Neural cell (in vitro differentiated cells): Measurements from ENCODE around the gene EIF4G3. TPM values are rescaled to one million over a fixed set of nuclear protein-coding genes. Genes with fewer than 3 reads are reported as not detected.
A peak's percentile ranks its signal among the peaks of the same experiment; 100 is the strongest.

ENCODE experiments used
- H2AFZ ChIP-seq: fragments of 200-600, 300-800 bp; sonication (generic), shearing (Covaris generic); 2 replicates; pipeline ENCODE4 v1.6.0; 2014; ENCODE audit warnings: low read depth, mild to moderate bottlenecking, antibody characterized with exemption, low read length, moderate library complexity
- H3F3A ChIP-seq: fragments of 200-600 bp; shearing (Covaris generic); 2 replicates; pipeline ENCODE4 v1.6.1; 2016; ENCODE audit warnings: mild to moderate bottlenecking, moderate library complexity, mixed read lengths, antibody characterized with exemption, low read length; ENCODE audit not compliant: insufficient read depth, poor library complexity, severe bottlenecking
- H3K27ac ChIP-seq: fragments of 200-600, 300-800 bp; sonication (generic), shearing (Covaris generic); 2 replicates; pipeline ENCODE4 v1.5.1; 2014; ENCODE audit warnings: mild to moderate bottlenecking, low read length, moderate library complexity
- H3K27me3 ChIP-seq: fragments of 300-800, 200-600 bp; sonication (generic), shearing (Covaris generic); 2 replicates; pipeline ENCODE4 v1.6.0; 2014; ENCODE audit warnings: mild to moderate bottlenecking, low read depth, low read length, moderate library complexity; ENCODE audit not compliant: insufficient read depth
- H3K36me3 ChIP-seq: fragments of 300-800, 200-600 bp; sonication (generic), shearing (Covaris generic); 2 replicates; pipeline ENCODE4 v1.5.1; 2014; ENCODE audit warnings: mild to moderate bottlenecking, antibody characterized with exemption, low read length, moderate library complexity; ENCODE audit not compliant: insufficient read depth
- H3K4me2 ChIP-seq: fragments of 300-800, 200-600 bp; sonication (generic), shearing (Covaris generic); 2 replicates; pipeline ENCODE4 v1.6.0; 2014; ENCODE audit warnings: mild to moderate bottlenecking, low read length
- H3K4me3 ChIP-seq: fragments of 300-800, 200-600 bp; sonication (generic), shearing (Covaris generic); 2 replicates; pipeline ENCODE4 v1.5.1; 2014; ENCODE audit warnings: mild to moderate bottlenecking, low read length, moderate library complexity
- H3K79me2 ChIP-seq: fragments of 200-600 bp; shearing (Covaris generic); replicated peaks from 2 replicates; pipeline ENCODE4 v1.6.0; 2014; ENCODE audit warnings: mild to moderate bottlenecking, low read length, moderate library complexity; ENCODE audit not compliant: insufficient read depth
- H3K9ac ChIP-seq: fragments of 300-800, 200-600 bp; sonication (generic), shearing (Covaris generic); 2 replicates; pipeline ENCODE4 v1.6.1; 2016; ENCODE audit warnings: mild to moderate bottlenecking, low read length, mixed read lengths
- H3K9me2 ChIP-seq: fragments of 200-600 bp; shearing (Covaris generic); 2 replicates; pipeline ENCODE4 v1.6.1; 2016; ENCODE audit warnings: mild to moderate bottlenecking, low read length, mixed read lengths; ENCODE audit not compliant: insufficient read depth
- H3K9me3 ChIP-seq: fragments of 200-600, 300-800 bp; sonication (generic), shearing (Covaris generic); 2 replicates; pipeline ENCODE4 v1.6.1; 2016; ENCODE audit warnings: mild to moderate bottlenecking, mixed run types, low read length, moderate library complexity, mixed read lengths
- H4K20me1 ChIP-seq: fragments of 200-600 bp; shearing (Covaris generic); 2 replicates; pipeline ENCODE4 v1.6.1; 2016; ENCODE audit warnings: mild to moderate bottlenecking, mixed run types; ENCODE audit not compliant: insufficient read depth
- CTCF ChIP-seq: fragments of 450-650 bp; IDR thresholded peaks from 2 replicates; pipeline ENCODE4 v1.5.1; 2014; ENCODE audit warnings: antibody characterized with exemption, mild to moderate bottlenecking, moderate library complexity; ENCODE audit not compliant: poor library complexity, severe bottlenecking
- EP300 ChIP-seq: fragments of 450-650 bp; conservative IDR thresholded peaks from 2 replicates; pipeline ENCODE4 v1.6.1; 2014; ENCODE audit warnings: antibody characterized with exemption, mild to moderate bottlenecking, moderate library complexity; ENCODE audit not compliant: poor library complexity, severe bottlenecking
- EZH2 ChIP-seq: fragments of 200-600, 300-800 bp; shearing (Covaris generic), sonication (generic); IDR thresholded peaks from 2 replicates; pipeline ENCODE4 v1.6.1; 2014; ENCODE audit warnings: antibody characterized with exemption, low read length, borderline replicate concordance, mild to moderate bottlenecking; ENCODE audit not compliant: insufficient read depth, poor library complexity, severe bottlenecking
- MXI1 ChIP-seq: fragments of 450-650 bp; conservative IDR thresholded peaks from 2 replicates; pipeline ENCODE4 v1.6.1; 2014; ENCODE audit warnings: antibody characterized with exemption, mild to moderate bottlenecking; ENCODE audit not compliant: poor library complexity, severe bottlenecking
- POLR2AphosphoS5 ChIP-seq: IDR thresholded peaks from 2 replicates; pipeline ENCODE4 v1.6.1; 2012
- RAD21 ChIP-seq: fragments of 450-650 bp; conservative IDR thresholded peaks from 2 replicates; pipeline ENCODE4 v1.6.1; 2014; ENCODE audit warnings: antibody characterized with exemption, mild to moderate bottlenecking, moderate library complexity
- SMC3 ChIP-seq: fragments of 450-650 bp; conservative IDR thresholded peaks from 2 replicates; pipeline ENCODE4 v1.6.1; 2014; ENCODE audit warnings: antibody characterized with exemption, mild to moderate bottlenecking, moderate library complexity; ENCODE audit not compliant: poor library complexity
- TAF1 ChIP-seq: IDR thresholded peaks from 2 replicates; pipeline ENCODE4 v1.6.1; 2012; ENCODE audit warnings: low read depth
- polyA minus RNA-seq: library from RNA; depleted of rRNA, polyadenylated mRNA; stranded (reverse); fragments of >200 nt; gene quantifications from 2 replicates; pipeline ENCODE4 v1.2.3, GENCODE V29; 2014
- polyA plus RNA-seq: library from polyadenylated mRNA; depleted of rRNA; stranded (reverse); fragments of >200 nt; gene quantifications from 2 replicates; pipeline ENCODE4 v1.2.3, GENCODE V29; 2014
- TF ChIP-seq, protein P1 (sequence below): IDR thresholded peaks from 2 replicates; pipeline ENCODE4 v1.6.1; 2012; ENCODE audit warnings: borderline replicate concordance

EIF4G3 gene, protein sequence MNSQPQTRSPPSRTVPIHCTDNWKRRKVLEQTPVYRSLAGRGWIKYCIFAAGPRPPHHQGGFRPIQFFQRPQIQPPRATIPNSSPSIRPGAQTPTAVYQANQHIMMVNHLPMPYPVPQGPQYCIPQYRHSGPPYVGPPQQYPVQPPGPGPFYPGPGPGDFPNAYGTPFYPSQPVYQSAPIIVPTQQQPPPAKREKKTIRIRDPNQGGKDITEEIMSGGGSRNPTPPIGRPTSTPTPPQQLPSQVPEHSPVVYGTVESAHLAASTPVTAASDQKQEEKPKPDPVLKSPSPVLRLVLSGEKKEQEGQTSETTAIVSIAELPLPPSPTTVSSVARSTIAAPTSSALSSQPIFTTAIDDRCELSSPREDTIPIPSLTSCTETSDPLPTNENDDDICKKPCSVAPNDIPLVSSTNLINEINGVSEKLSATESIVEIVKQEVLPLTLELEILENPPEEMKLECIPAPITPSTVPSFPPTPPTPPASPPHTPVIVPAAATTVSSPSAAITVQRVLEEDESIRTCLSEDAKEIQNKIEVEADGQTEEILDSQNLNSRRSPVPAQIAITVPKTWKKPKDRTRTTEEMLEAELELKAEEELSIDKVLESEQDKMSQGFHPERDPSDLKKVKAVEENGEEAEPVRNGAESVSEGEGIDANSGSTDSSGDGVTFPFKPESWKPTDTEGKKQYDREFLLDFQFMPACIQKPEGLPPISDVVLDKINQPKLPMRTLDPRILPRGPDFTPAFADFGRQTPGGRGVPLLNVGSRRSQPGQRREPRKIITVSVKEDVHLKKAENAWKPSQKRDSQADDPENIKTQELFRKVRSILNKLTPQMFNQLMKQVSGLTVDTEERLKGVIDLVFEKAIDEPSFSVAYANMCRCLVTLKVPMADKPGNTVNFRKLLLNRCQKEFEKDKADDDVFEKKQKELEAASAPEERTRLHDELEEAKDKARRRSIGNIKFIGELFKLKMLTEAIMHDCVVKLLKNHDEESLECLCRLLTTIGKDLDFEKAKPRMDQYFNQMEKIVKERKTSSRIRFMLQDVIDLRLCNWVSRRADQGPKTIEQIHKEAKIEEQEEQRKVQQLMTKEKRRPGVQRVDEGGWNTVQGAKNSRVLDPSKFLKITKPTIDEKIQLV (N-terminal part only)
- 56.9 and 58.3 TPM in 2 replicates for polyA plus RNA-seq
- 83.8 and 88.3 TPM in 2 replicates for polyA minus RNA-seq

DNA sequence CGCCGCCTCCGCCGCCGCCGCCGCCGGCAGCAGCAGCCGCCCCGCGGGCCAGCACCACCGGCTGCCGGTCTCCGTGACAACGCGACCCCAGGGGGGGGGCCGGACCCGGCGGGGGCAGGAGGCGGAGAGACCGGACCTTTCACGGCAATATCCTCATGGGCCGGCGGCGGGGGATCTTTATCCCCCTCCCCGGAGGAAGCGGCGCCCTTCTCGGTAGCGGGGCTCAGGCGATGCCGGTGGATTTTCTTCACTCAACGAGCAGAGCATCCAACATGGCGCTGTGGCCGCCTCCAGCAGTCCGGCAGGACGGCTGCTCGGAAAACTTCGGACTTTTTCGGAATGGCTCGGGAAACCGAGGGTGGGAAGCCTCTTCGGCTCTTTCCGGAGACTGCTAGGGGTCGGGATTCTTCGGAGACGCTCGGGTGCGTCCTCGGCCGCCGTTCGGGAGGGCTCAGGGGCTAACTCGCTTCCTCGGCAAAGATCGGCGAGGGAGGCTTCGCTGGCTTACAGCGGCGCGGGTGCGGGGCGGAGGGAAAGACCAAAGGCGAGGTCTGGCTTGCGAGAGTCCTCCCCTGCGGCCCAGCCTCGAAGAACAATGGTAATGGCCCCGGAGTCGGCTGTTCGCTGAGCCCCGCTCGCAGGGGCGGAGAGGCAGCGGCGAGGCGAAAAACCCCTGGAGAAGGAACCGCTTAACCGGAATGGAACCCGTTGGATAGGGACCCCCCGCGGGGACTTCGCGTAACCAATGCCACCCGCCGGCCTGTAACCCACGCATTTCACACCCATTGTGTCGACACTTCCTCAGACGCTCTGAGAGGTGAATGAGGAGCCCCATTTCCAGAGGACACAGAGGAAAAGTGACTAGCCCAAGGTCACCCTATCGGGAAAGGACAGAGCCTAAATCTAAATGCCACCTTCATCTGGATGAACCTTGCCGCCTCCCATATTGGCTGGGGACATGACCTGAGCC, at the start of gene EIF4G3:
EIF4G3 (minus strand) TSS at position 312 of the 970 bp plus-strand sequence. CDS start 174,155 bp downstream, outside the sequence.
- H3K4me2 ChIP-seq: peak within 1 kb of the TSS; percentile 79
- peak within 1 kb of the TSS; percentile 77 for H2AFZ ChIP-seq
- peak within 1 kb of the TSS; percentile 98 for H3K4me3 ChIP-seq
- H3K79me2 ChIP-seq: peaks cover 32% of the 10 kb centered on the region
- H3K27me3 ChIP-seq: no peaks in the 10 kb centered on the region
- no peaks in the 10 kb centered on the region for H3K9me3 ChIP-seq
- no peaks in the 10 kb centered on the region for H3F3A ChIP-seq
- peaks cover 10% of the 10 kb centered on the region for H4K20me1 ChIP-seq
- peak within 1 kb of the TSS; percentile 82 for H3K27ac ChIP-seq
- peak; percentile 33 for TF ChIP-seq SMC3
- TF ChIP-seq MXI1: peak; percentile 79
- TF ChIP-seq, protein P1, sequence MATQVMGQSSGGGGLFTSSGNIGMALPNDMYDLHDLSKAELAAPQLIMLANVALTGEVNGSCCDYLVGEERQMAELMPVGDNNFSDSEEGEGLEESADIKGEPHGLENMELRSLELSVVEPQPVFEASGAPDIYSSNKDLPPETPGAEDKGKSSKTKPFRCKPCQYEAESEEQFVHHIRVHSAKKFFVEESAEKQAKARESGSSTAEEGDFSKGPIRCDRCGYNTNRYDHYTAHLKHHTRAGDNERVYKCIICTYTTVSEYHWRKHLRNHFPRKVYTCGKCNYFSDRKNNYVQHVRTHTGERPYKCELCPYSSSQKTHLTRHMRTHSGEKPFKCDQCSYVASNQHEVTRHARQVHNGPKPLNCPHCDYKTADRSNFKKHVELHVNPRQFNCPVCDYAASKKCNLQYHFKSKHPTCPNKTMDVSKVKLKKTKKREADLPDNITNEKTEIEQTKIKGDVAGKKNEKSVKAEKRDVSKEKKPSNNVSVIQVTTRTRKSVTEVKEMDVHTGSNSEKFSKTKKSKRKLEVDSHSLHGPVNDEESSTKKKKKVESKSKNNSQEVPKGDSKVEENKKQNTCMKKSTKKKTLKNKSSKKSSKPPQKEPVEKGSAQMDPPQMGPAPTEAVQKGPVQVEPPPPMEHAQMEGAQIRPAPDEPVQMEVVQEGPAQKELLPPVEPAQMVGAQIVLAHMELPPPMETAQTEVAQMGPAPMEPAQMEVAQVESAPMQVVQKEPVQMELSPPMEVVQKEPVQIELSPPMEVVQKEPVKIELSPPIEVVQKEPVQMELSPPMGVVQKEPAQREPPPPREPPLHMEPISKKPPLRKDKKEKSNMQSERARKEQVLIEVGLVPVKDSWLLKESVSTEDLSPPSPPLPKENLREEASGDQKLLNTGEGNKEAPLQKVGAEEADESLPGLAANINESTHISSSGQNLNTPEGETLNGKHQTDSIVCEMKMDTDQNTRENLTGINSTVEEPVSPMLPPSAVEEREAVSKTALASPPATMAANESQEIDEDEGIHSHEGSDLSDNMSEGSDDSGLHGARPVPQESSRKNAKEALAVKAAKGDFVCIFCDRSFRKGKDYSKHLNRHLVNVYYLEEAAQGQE: peak; percentile 91
- peak; percentile 65 for TF ChIP-seq EP300
- TF ChIP-seq CTCF: no peak
- TF ChIP-seq RAD21: peak; percentile 10
- peak; percentile 89 for TF ChIP-seq TAF1
- peak; percentile 99 for TF ChIP-seq POLR2AphosphoS5
- no peak for TF ChIP-seq EZH2
- peak within 1 kb of the TSS; percentile 91 for H3K9ac ChIP-seq
- no peaks in the 10 kb centered on the region for H3K36me3 ChIP-seq
- H3K9me2 ChIP-seq: no peaks in the 10 kb centered on the region
